LNCAP (cell line): ENCODE data around the gene CEBPG.

Experiments
- TF ChIP-seq, protein P1 (sequence below): fragments of 450-650 bp; IDR thresholded peaks from 2 replicates; pipeline ENCODE4 v1.5.1; 2017; ENCODE audit warnings: mild to moderate bottlenecking

CEBPG gene

DNA sequence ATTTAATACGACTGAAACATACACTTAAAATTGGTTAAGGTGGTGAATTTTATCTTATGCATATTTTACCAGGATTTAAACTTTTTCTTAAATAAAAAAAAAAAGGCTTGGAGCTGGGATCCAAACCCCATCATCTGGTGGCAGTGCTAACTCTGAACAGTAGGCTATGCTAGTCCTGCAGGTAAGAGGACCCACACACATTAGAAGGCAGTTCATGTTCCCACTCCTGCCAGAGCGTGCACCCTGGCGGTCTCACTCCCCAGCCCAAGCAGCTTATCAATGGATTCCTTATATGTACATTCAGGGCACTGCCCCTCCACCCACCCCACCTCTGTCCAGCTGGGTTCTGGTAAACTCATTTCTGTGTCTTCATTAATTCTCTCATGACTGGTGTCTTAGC is 39.9 kb upstream of the CEBPG start:
- TF ChIP-seq, protein P1, sequence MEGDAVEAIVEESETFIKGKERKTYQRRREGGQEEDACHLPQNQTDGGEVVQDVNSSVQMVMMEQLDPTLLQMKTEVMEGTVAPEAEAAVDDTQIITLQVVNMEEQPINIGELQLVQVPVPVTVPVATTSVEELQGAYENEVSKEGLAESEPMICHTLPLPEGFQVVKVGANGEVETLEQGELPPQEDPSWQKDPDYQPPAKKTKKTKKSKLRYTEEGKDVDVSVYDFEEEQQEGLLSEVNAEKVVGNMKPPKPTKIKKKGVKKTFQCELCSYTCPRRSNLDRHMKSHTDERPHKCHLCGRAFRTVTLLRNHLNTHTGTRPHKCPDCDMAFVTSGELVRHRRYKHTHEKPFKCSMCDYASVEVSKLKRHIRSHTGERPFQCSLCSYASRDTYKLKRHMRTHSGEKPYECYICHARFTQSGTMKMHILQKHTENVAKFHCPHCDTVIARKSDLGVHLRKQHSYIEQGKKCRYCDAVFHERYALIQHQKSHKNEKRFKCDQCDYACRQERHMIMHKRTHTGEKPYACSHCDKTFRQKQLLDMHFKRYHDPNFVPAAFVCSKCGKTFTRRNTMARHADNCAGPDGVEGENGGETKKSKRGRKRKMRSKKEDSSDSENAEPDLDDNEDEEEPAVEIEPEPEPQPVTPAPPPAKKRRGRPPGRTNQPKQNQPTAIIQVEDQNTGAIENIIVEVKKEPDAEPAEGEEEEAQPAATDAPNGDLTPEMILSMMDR = no peak

DNA sequence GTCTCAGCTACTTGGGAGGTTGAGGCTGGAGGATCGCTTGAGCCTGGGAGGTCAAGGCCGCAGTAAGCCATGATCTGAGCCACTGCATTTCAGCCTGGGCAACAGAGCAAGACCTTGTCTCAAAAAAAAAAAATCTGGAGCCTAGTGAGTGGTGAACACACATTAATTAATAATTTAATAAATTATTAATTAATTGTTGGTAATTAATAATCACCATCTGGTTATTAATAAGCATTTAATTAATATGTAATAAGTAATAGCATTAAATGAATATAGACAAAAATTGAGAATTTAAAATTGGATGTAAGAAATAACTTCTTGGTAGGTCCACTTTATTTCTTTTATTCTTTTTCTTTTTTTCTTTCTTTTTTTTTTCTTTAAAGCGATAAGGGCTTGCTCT is 39.2 kb upstream of the CEBPG start:
- TF ChIP-seq, protein P1 = no peak

DNA sequence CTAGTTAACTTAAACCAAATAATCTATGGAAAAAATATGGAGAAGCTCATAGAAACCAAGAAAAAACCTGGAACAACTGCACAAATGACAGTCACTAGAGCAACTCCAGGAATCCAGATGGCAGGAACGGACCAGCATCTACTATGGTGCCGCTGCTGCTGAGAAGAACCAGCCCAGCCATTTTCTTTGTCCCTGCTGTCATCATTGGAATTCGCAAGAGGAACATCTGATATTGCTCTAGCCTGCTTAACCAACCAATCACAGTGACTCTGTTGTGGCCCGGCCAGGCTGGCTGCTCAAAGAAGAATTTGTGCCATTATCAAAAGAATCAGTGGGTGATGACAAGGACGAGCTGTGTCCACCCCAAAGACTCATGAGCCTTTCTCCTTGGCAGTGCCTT is 38.1 kb upstream of the CEBPG start:
- TF ChIP-seq, protein P1 = no peak

DNA sequence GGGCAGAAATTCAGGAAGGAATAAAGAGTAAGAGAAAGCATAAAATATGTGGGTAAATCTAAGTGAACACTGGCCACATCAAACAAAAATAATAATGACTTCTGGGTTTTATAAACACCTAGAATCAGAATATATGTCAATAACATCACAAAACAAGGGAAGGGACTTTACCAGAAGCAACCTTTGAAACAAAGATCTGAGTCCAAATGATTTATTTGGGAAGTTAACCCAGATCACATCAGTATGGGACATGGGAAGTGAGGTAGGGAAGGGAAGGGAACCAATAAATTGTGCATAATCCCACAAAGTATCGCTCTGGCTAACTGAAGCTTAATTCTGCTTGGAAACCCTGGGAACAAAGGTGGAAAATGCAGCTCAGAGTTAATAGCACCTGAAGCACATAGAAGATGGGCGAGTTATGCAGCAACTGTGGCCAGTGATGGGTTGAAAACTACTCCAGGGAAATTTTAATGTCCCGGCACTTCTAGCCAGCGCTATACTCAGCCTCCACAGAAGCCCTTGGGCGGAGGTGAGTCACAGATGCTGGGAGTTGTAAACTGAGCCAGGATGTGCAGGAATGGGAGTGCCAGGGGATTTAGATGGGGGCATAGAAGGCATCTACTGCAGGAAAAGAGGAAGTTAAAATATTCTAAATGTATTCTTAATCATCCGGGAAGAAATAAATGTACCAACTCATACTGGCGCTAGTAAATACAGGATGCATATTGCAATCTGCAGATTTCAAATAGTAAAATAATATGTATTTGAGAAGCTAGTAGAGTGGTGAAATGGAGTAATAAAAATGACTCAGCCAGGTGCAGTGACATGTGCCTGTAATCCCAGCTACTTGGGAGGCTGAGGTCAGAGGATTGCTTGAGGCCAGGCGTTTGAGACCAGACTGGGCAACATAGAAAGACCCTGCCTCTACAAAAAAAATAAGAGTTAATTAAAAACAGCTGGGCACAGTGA is 34.2 kb upstream of the CEBPG start:
- TF ChIP-seq, protein P1 = no peak

DNA sequence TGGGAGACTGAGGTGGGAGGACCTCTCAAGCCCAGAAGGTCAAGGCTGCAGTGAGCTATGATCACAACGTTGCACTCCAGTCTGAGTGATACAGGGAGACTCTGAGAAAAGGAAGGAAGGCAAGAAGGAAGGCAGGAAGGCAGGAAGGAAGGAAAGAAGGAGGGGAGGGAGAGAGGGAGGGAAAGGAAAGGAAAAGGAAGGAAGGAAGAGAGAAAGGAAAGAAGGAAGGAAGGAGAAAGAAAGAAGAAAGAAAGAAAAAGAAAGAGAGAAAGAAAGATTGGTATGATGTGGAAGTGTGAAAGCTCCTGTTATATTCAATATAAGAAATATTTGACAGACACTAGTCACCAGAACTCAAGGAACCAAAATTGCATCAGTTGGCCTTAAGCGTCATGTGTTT is 32.5 kb upstream of the CEBPG start:
- TF ChIP-seq, protein P1 = no peak

DNA sequence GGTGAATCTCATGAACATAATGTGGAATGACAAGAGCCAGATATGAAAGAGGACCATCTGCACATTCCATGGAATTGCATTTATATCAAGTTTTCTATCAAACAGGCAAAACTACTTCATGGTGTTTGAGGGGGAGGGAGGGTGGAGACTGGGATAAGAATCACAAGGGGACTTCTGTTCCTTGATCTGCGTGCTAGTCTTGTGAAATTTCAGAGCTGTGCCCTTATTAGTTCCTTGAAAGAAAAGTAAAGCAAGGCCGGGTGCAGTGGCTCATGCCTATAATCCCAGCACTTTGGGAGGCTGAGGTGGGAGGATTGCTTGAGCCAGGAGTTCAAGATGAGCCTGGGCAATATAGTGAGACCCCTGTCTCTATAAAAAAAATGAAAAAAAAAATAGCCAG is 30.2 kb upstream of the CEBPG start:
- TF ChIP-seq, protein P1 = no peak

DNA sequence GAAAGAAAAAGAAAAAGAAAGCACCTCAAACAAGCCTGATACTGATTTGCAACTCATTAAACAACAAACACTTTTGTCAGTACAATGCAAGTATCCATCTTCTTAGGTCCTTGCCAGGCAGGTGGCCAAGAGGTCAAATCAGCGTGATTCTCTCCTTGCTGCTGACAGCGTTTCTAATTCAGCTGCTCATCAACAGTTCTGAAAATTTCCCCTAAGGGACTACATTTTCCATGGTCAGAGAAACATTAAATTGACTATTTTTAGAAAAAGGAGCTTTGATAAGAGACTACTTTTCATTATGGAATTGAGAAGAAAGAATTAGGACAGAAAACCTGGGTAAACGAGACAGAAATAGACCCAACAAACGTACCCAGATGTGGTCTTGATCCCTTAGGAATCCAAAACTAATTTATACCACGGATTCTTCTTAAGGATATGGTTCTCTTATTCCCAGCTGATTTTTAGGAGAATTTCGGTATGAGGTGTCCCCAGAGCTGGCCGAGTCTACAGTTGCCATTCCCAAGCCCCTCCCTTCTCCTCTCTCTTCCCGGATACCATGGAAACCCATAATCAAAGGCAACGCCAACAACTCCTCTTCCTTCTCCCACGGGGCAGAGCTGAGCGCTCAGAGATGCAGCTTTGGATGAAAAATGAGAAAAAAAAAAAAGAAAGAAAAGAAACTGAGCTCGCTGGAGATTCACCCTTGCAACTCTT is 29.5 kb upstream of the CEBPG start:
- TF ChIP-seq, protein P1 = no peak
